H7 (cell line): ENCODE measurements around the gene CNIH2. TPM values are rescaled to one million over a fixed set of nuclear protein-coding genes. Genes with fewer than 3 reads are reported as not detected.
"Not testable (repeated sequence)": the region's sequence is repeated elsewhere in the genome, so short reads cannot be mapped to it uniquely, and the experiment has no call there.

Source experiments
- DNase-seq: peaks from one replicate; pipeline ENCODE4 v3.0.0; 2012
- H3K27me3 ChIP-seq: 2 replicates; pipeline ENCODE4 v1.6.0; 2011; ENCODE audit warnings: mild to moderate bottlenecking, low read length; ENCODE audit not compliant: control insufficient read depth, insufficient read depth
- H3K36me3 ChIP-seq: replicated peaks from 2 replicates; pipeline ENCODE4 v1.5.1; 2011; ENCODE audit warnings: low read length; ENCODE audit not compliant: control insufficient read depth, insufficient read depth
- H3K4me3 ChIP-seq: 2 replicates; pipeline ENCODE4 v1.5.1; 2011; ENCODE audit warnings: low read depth, mild to moderate bottlenecking, control low read depth, low read length, moderate library complexity; ENCODE audit not compliant: insufficient read depth
- total RNA-seq: library from RNA; depleted of rRNA; stranded (reverse); fragments of >200 nt; shearing (Covaris generic); gene quantifications from 2 replicates; pipeline ENCODE4 v1.2.3, GENCODE V29; 2014

CNIH2 gene
- total RNA-seq, 1 experiment from 2014 or later = 12.0 TPM

GRCh38 chr11:66299186-66299585, 21.2 kb downstream of the CNIH2 start:
- H3K36me3 ChIP-seq = no peaks in the 10 kb centered on the region
- no peaks in the 10 kb centered on the region; the same call in 1 of the 2 replicates for H3K27me3 ChIP-seq
- H3K4me3 ChIP-seq = no peak overlapping the region
- no peak for DNase-seq

GRCh38 chr11:66302656-66303055, 24.7 kb downstream of the CNIH2 start:
- no peaks in the 10 kb centered on the region for H3K36me3 ChIP-seq
- DNase-seq = peak; percentile 43
- H3K27me3 ChIP-seq = no peaks in the 10 kb centered on the region
- H3K4me3 ChIP-seq = no peak overlapping the region

- H3K27me3 ChIP-seq = no peaks in the 10 kb centered on the region
- no peak for DNase-seq
- H3K36me3 ChIP-seq = no peaks in the 10 kb centered on the region
- no peak overlapping the region for H3K4me3 ChIP-seq
Measured at GRCh38 chr11:66309475-66309874, 31.5 kb downstream of the CNIH2 start.

- no peak for DNase-seq
- no peaks in the 10 kb centered on the region for H3K36me3 ChIP-seq
- no peaks in the 10 kb centered on the region for H3K27me3 ChIP-seq
- no peak overlapping the region for H3K4me3 ChIP-seq
Measured at GRCh38 chr11:66310324-66310723, 32.3 kb downstream of the CNIH2 start.

- not testable (repeated sequence) for H3K36me3 ChIP-seq, H3K27me3 ChIP-seq, H3K4me3 ChIP-seq, DNase-seq
Measured at GRCh38 chr11:66310803-66311440, 32.9 kb downstream of the CNIH2 start.

- peak overlapping the region; percentile 76 for H3K4me3 ChIP-seq
- H3K27me3 ChIP-seq = no peaks in the 10 kb centered on the region
- no peaks in the 10 kb centered on the region for H3K36me3 ChIP-seq
- DNase-seq = peak; percentile 63
Measured at GRCh38 chr11:66311470-66311964, 33.5 kb downstream of the CNIH2 start.

GRCh38 chr11:66311965-66312548, 34.1 kb downstream of the CNIH2 start:
- peak overlapping the region; percentile 76 for H3K4me3 ChIP-seq
- DNase-seq = peak; percentile 98
- H3K36me3 ChIP-seq = no peaks in the 10 kb centered on the region
- no peaks in the 10 kb centered on the region for H3K27me3 ChIP-seq

- H3K27me3 ChIP-seq = no peaks in the 10 kb centered on the region
- peak overlapping the region; percentile 76 for H3K4me3 ChIP-seq
- H3K36me3 ChIP-seq = no peaks in the 10 kb centered on the region
- peak; percentile 99 for DNase-seq
Measured at GRCh38 chr11:66312549-66313320, 34.8 kb downstream of the CNIH2 start.

- DNase-seq = peak; percentile 91
- Histone ChIP-seq H3K27me3 (no peaks in the 10 kb centered on the region), H3K36me3 (no peaks in the 10 kb centered on the region), H3K4me3 (peak overlapping the region; percentile 57)
Measured at GRCh38 chr11:66313321-66314185, 35.6 kb downstream of the CNIH2 start.

GRCh38 chr11:66314186-66314501, 36.2 kb downstream of the CNIH2 start:
- Histone ChIP-seq H3K36me3 (no peaks in the 10 kb centered on the region), H3K27me3 (no peaks in the 10 kb centered on the region), H3K4me3 (no peak overlapping the region)
- DNase-seq = no peak

- no peak overlapping the region for H3K4me3 ChIP-seq
- DNase-seq = no peak
- H3K27me3 ChIP-seq = no peaks in the 10 kb centered on the region
- H3K36me3 ChIP-seq = no peaks in the 10 kb centered on the region
Measured at GRCh38 chr11:66314561-66315497, 36.9 kb downstream of the CNIH2 start.

GRCh38 chr11:66315498-66315885, 37.5 kb downstream of the CNIH2 start:
- no peak overlapping the region for H3K4me3 ChIP-seq
- no peak for DNase-seq
- H3K27me3 ChIP-seq = no peaks in the 10 kb centered on the region
- H3K36me3 ChIP-seq = no peaks in the 10 kb centered on the region

GRCh38 chr11:66315921-66316811, 38.2 kb downstream of the CNIH2 start:
- DNase-seq = no peak
- no peak overlapping the region for H3K4me3 ChIP-seq
- no peaks in the 10 kb centered on the region for H3K36me3 ChIP-seq
- no peaks in the 10 kb centered on the region for H3K27me3 ChIP-seq
